Astrocyte (in vitro differentiated cells and primary cell): ENCODE measurements around the gene FKBP1A. TPM values are rescaled to one million over a fixed set of nuclear protein-coding genes. Genes with fewer than 3 reads are reported as not detected.

Experiments used
- DNase-seq: peaks from one replicate; pipeline ENCODE4 v3.0.0-alpha.2; 2010; ENCODE audit warnings: low read depth
- FAIRE-seq: peaks from 2 replicates; lab custom pipeline; 2011; peaks lifted over from hg19 to GRCh38; lab: Jason Lieb, UNC
- H2AFZ ChIP-seq: 2 replicates; pipeline ENCODE4 v1.6.0; 2012; ENCODE audit warnings: low read depth, low read length, inconsistent platforms
- H3K27ac ChIP-seq: 2 replicates; pipeline ENCODE4 v1.5.1; 2011; ENCODE audit warnings: low read depth, low read length, inconsistent platforms
- H3K27me3 ChIP-seq: 2 replicates; pipeline ENCODE4 v1.6.0; 2011; ENCODE audit warnings: low read length, inconsistent platforms; ENCODE audit not compliant: insufficient read depth
- H3K36me3 ChIP-seq: 2 replicates; pipeline ENCODE4 v1.5.1; 2011; ENCODE audit warnings: low read length, inconsistent platforms; ENCODE audit not compliant: insufficient read depth
- H3K4me1 ChIP-seq: 2 replicates; pipeline ENCODE4 v1.5.1; 2011; ENCODE audit warnings: low read length, inconsistent platforms; ENCODE audit not compliant: insufficient read depth
- H3K4me2 ChIP-seq: 2 replicates; pipeline ENCODE4 v1.6.0; 2012; ENCODE audit warnings: low read length, inconsistent platforms
- H3K4me3 ChIP-seq: 2 replicates; pipeline ENCODE4 v1.5.1; 2011; ENCODE audit warnings: low read depth, mild to moderate bottlenecking, low read length, inconsistent platforms; ENCODE audit not compliant: insufficient read depth
- H3K79me2 ChIP-seq: 2 replicates; pipeline ENCODE4 v1.6.0; 2012; ENCODE audit warnings: mild to moderate bottlenecking, low read length, inconsistent platforms; ENCODE audit not compliant: insufficient read depth
- H3K9ac ChIP-seq: 2 replicates; pipeline ENCODE4 v1.6.0; 2012; ENCODE audit warnings: mild to moderate bottlenecking, low read length, inconsistent platforms
- H3K9me3 ChIP-seq: 2 replicates; pipeline ENCODE4 v1.5.1; 2012; ENCODE audit warnings: low read depth, mild to moderate bottlenecking, low read length, inconsistent platforms; ENCODE audit not compliant: insufficient read depth
- H4K20me1 ChIP-seq: 2 replicates; pipeline ENCODE4 v1.6.0; 2012; ENCODE audit warnings: low read length, inconsistent platforms; ENCODE audit not compliant: insufficient read depth
- H3K27ac Mint-ChIP-seq: one replicate; pipeline ENCODE4 v1.8.0; 2021; ENCODE audit warnings: mild to moderate bottlenecking, mixed read lengths; ENCODE audit not compliant: unreplicated experiment
- H3K27me3 Mint-ChIP-seq: one replicate; pipeline ENCODE4 v1.8.0; 2021; ENCODE audit warnings: low read depth, mixed read lengths; ENCODE audit not compliant: unreplicated experiment
- H3K36me3 Mint-ChIP-seq: one replicate; pipeline ENCODE4 v1.8.0; 2021; ENCODE audit warnings: low read depth, mixed read lengths; ENCODE audit not compliant: unreplicated experiment
- H3K4me1 Mint-ChIP-seq: one replicate; pipeline ENCODE4 v1.8.0; 2021; ENCODE audit warnings: low read depth, mixed read lengths; ENCODE audit not compliant: unreplicated experiment
- H3K4me3 Mint-ChIP-seq: one replicate; pipeline ENCODE4 v1.8.0; 2021; ENCODE audit warnings: mild to moderate bottlenecking, moderate library complexity, mixed read lengths; ENCODE audit not compliant: unreplicated experiment
- H3K9me3 Mint-ChIP-seq: one replicate; pipeline ENCODE4 v1.8.0; 2021; ENCODE audit warnings: mild to moderate bottlenecking, mixed read lengths; ENCODE audit not compliant: unreplicated experiment
- CTCF ChIP-seq: IDR thresholded peaks from 2 replicates; pipeline ENCODE4 v1.5.1; 2011; ENCODE audit warnings: low read depth, mild to moderate bottlenecking, inconsistent platforms, low read length, moderate library complexity; ENCODE audit not compliant: insufficient read depth
- EZH2 ChIP-seq: IDR thresholded peaks from 2 replicates; pipeline ENCODE4 v1.6.1; 2012; ENCODE audit warnings: mild to moderate bottlenecking, low read length, inconsistent platforms; ENCODE audit not compliant: insufficient read depth
- total RNA-seq: library from RNA; stranded (reverse); gene quantifications from 2 replicates; pipeline ENCODE4 v1.2.1, GENCODE V29; 2021

The FKBP1A gene
- total RNA-seq, 1 donor from 2014 or later = 379 TPM

GRCh38 chr20:1336699-1337367, 56.0 kb downstream of the FKBP1A start:
- H3K4me1 ChIP-seq = peaks cover 14% of the 10 kb centered on the region
- H4K20me1 ChIP-seq = peaks cover 36% of the 10 kb centered on the region
- H3K4me1 Mint-ChIP-seq = peaks cover 2% of the 10 kb centered on the region
- no peaks in the 10 kb centered on the region for H3K9me3 Mint-ChIP-seq
- H3K4me3 Mint-ChIP-seq = no peak overlapping the region
- no peaks in the 10 kb centered on the region for H3K27me3 ChIP-seq
- H3K36me3 ChIP-seq = no peaks in the 10 kb centered on the region
- no peak overlapping the region for H3K9ac ChIP-seq
- TF ChIP-seq EZH2 (no peak), CTCF (no peak)
- DNase-seq = peak; percentile 36
- H3K9me3 ChIP-seq = no peaks in the 10 kb centered on the region
- no peaks in the 10 kb centered on the region for H3K27me3 Mint-ChIP-seq
- H2AFZ ChIP-seq = no peak overlapping the region
- H3K27ac Mint-ChIP-seq = no peak overlapping the region
- no peak overlapping the region for H3K27ac ChIP-seq
- no peak overlapping the region for H3K4me3 ChIP-seq
- H3K36me3 Mint-ChIP-seq = peaks cover 4% of the 10 kb centered on the region
- FAIRE-seq = no peak
- H3K79me2 ChIP-seq = peaks cover 10% of the 10 kb centered on the region
- peak overlapping the region; percentile 31 for H3K4me2 ChIP-seq

GRCh38 chr20:1335961-1336698, 56.7 kb downstream of the FKBP1A start:
- Mint-ChIP-seq H3K27me3 (no peaks in the 10 kb centered on the region), H3K4me1 (no peaks in the 10 kb centered on the region), H3K4me3 (no peak overlapping the region), H3K9me3 (no peaks in the 10 kb centered on the region), H3K27ac (no peak overlapping the region), H3K36me3 (peaks cover 6% of the 10 kb centered on the region)
- peaks cover 17% of the 10 kb centered on the region for H3K79me2 ChIP-seq
- no peaks in the 10 kb centered on the region for H3K27me3 ChIP-seq
- H4K20me1 ChIP-seq = peaks cover 41% of the 10 kb centered on the region
- FAIRE-seq (no peak), DNase-seq (no peak)
- no peak overlapping the region for H3K9ac ChIP-seq
- peaks cover 11% of the 10 kb centered on the region for H3K4me1 ChIP-seq
- peak overlapping the region; percentile 31 for H3K4me2 ChIP-seq
- no peaks in the 10 kb centered on the region for H3K36me3 ChIP-seq
- H3K27ac ChIP-seq = no peak overlapping the region
- TF ChIP-seq CTCF = no peak
- no peak for TF ChIP-seq EZH2
- H3K4me3 ChIP-seq = no peak overlapping the region
- H2AFZ ChIP-seq = no peak overlapping the region
- no peaks in the 10 kb centered on the region for H3K9me3 ChIP-seq

GRCh38 chr20:1334761-1335160, 58.1 kb downstream of the FKBP1A start:
- no peak overlapping the region for H3K4me3 Mint-ChIP-seq
- Histone ChIP-seq H3K9ac (no peak overlapping the region), H4K20me1 (peaks cover 52% of the 10 kb centered on the region), H3K27ac (no peak overlapping the region), H3K79me2 (peaks cover 30% of the 10 kb centered on the region), H3K4me2 (no peak overlapping the region), H3K27me3 (no peaks in the 10 kb centered on the region), H2AFZ (no peak overlapping the region), H3K4me3 (no peak overlapping the region), H3K36me3 (no peaks in the 10 kb centered on the region), H3K4me1 (peaks cover 11% of the 10 kb centered on the region), H3K9me3 (no peaks in the 10 kb centered on the region)
- no peaks in the 10 kb centered on the region for H3K9me3 Mint-ChIP-seq
- no peaks in the 10 kb centered on the region for H3K4me1 Mint-ChIP-seq
- FAIRE-seq = no peak
- no peak overlapping the region for H3K27ac Mint-ChIP-seq
- no peaks in the 10 kb centered on the region for H3K27me3 Mint-ChIP-seq
- no peak for DNase-seq
- peaks cover 7% of the 10 kb centered on the region for H3K36me3 Mint-ChIP-seq
- TF ChIP-seq CTCF (no peak), EZH2 (no peak)
